Brain microvascular endothelial cell (primary cell): Measurements from ENCODE around the gene CERS2.

Experiments
- DNase-seq: peaks from one replicate; pipeline ENCODE4 v3.0.0-alpha.2; 2020
- H3K27ac ChIP-seq: fragments of 250-450 bp; sonication (Bioruptor Pico); 2 replicates; pipeline ENCODE4 v1.5.1; 2020; ENCODE audit warnings: mild to moderate bottlenecking, moderate library complexity
- H3K27me3 ChIP-seq: fragments of 250-450 bp; sonication (Bioruptor Pico); replicated peaks from 2 replicates; pipeline ENCODE4 v1.5.1; 2020; ENCODE audit warnings: mild to moderate bottlenecking
- H3K36me3 ChIP-seq: fragments of 250-450 bp; sonication (Bioruptor Pico); replicated peaks from 2 replicates; pipeline ENCODE4 v1.5.1; 2020; ENCODE audit warnings: mild to moderate bottlenecking
- H3K4me3 ChIP-seq: 2 replicates; pipeline ENCODE4 v1.5.1; 2011; ENCODE audit warnings: low read depth, mild to moderate bottlenecking, control low read depth, low read length, moderate library complexity
- CTCF ChIP-seq: IDR thresholded peaks from 2 replicates; pipeline ENCODE4 v1.5.1; 2011; ENCODE audit warnings: low read depth, mild to moderate bottlenecking, moderate library complexity, low read length, control low read depth, inconsistent platforms; ENCODE audit errors: missing control alignments
- in situ Hi-C: cut with HindIII; loops from 2 replicates; pipeline ENCODE4 v1.10.0; 2017; ENCODE audit warnings: low sequenced_read_pairs, low pct_ligation_motif_present

CERS2 gene

DNA sequence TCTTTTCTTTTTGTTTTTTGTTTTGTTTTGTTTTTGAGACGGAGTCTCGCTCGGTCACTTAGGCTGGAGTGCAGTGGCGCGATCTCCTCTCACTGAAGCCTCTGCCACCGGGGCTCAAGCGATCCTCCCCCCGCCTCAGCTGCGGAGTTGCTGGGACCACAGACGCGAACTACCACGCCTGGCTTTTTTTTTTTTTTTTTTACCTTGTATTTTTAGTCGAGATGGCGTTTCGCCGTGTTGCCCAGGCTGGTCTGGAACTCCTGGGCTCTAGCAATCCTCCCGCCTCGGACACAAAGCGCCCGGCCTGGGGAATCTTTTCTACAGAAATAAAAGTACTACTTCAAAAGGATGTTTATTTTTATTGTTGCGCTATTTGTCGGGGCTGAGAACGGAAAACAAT lies 49.6 kb downstream of the CERS2 start:
- no peak for DNase-seq
- in situ Hi-C loops, result loop anchor here (25.0 kb wide), 1 partner anchor 113 kb away; the partner anchor contains the start of gene CTSK
- no peak overlapping the region for H3K4me3 ChIP-seq
- no peak for TF ChIP-seq CTCF
- H3K36me3 ChIP-seq, result peaks cover 20% of the 10 kb centered on the region
- no peak overlapping the region for H3K27ac ChIP-seq
- H3K27me3 ChIP-seq, result no peaks in the 10 kb centered on the region

DNA sequence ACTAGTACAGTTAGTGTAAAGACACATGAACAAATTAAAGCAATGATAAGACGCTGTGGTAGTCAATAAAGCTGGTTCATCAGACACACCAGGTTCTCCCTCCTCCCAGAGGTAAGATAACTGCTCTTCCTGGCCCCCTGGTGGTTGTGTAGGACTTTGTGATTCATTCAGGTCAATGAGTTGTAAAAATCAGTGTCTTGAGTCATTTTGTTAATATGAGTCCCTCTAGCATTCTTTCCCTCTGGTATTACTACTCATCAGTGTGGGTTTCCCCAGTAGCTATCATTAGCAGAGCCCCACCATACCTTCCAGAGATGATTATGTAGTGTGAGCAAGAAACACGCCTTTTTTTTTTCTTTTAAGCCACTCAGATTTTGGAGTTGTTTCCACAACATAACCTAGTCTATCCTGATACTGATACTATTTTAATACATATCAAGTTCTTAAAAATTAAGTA lies 52.1 kb downstream of the CERS2 start:
- H3K36me3 ChIP-seq, result no peaks in the 10 kb centered on the region
- in situ Hi-C loops, result no loop called here
- peak; percentile 80 for TF ChIP-seq CTCF
- no peak overlapping the region for H3K27ac ChIP-seq
- H3K4me3 ChIP-seq, result no peak overlapping the region
- no peaks in the 10 kb centered on the region for H3K27me3 ChIP-seq
- peak; percentile 82 for DNase-seq

- TF ChIP-seq CTCF, result no peak
- Histone ChIP-seq H3K27me3 (no peaks in the 10 kb centered on the region), H3K4me3 (no peak overlapping the region), H3K27ac (no peak overlapping the region), H3K36me3 (no peaks in the 10 kb centered on the region)
- DNase-seq, result no peak
- in situ Hi-C loops, result no loop called here
Observed at GRCh38 chr1:150917387-150917786, 57.2 kb downstream of the CERS2 start.
